GM21423 (cell line): ENCODE data around the gene SLC39A12.
"Not testable (repeated sequence)": the region's sequence is repeated elsewhere in the genome, so short reads cannot be mapped to it uniquely, and the experiment has no call there.

Experiments used
- ATAC-seq: cut with Tn5 transposase; IDR thresholded peaks from one replicate; pipeline ENCODE4 v1.9.1; 2021; ENCODE audit warnings: mild to moderate bottlenecking, moderate library complexity; ENCODE audit not compliant: unreplicated experiment

SLC39A12 gene

DNA sequence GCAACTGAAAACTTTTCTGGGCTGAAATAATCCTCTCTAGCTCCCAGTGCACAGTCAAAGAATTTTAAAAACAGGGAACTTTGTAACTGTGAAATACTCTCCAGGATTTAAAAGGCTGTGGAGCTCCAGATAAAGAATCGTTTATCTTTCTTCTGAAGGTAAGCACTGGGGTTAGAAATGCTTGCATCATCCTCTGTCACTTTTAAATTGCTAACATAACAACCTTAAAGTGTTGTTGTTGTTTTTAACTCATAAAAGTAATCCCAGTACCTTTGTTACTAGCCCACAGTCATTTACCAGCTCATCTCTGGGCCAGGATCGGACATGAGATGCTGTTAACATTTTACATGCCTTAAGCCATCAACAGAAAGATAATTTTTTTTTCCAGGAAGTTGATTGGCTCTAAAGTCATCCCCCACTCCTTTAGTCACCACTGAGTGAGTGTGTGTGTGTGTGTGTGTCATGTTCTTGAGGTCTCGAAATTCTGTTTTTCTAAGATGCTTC lies at the start of gene SLC39A12:
TSS of gene SLC39A12 (plus strand) at position 51 of the 504 bp plus-strand sequence. CDS start 1,359 bp downstream, outside the sequence.
- no peak for ATAC-seq

DNA sequence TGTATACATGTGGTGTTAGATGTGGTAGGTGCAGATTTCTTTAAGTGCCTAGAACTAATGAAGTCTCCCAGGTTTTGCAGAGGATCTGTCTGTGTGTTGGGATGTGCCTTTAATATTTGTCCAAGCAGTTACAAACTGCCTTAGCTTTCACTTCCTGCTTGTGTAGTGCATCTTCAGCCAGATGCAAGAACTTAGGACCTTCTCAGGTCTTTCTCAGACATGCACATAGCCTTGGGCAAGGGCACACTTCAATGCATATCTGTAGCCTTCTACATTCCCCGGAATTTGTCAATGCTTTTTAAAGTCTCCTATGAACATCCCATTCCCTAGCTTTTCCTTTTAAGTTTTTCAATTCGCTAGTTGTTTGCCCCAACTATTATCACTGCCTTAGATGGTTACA lies 47.2 kb upstream of the SLC39A12 start:
- ATAC-seq, result no peak

DNA sequence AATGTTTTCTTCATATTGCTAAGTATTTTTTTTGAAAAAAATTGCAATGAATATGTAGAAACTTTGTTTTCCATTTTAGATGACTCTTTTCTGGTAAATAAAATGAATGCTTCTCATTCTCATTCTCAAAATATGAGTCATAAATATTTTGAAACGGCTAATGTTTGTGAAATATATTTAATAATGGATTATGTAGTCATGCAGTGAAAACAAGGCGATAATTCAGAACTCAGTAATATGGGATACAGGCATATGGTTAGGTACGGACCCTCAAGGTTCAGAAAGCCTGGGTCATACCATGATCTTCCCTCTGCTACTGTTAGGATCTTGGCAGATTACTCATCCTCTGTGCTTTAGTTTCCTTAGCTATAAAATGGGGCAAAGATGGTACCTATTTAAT lies 46.2 kb upstream of the SLC39A12 start:
- ATAC-seq, result no peak

DNA sequence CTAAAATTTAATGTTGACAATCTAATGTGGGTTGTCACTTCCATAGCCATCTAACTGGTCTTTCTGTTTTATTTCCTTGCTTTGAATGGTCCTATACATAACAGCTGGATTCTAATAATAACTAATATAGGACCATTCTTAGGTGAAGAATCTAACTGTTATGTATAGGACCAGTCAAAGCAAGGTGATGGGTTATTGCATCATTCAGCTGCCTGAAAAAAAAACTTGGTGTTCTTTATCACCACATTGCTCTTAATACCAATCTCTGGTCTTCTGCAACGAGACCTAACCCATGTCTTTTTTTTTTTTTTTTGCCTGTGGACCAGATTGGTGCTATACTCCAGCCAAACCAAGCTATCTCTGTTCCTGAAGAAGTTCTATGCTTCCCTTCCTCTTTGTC lies 45.7 kb upstream of the SLC39A12 start:
- no peak for ATAC-seq

DNA sequence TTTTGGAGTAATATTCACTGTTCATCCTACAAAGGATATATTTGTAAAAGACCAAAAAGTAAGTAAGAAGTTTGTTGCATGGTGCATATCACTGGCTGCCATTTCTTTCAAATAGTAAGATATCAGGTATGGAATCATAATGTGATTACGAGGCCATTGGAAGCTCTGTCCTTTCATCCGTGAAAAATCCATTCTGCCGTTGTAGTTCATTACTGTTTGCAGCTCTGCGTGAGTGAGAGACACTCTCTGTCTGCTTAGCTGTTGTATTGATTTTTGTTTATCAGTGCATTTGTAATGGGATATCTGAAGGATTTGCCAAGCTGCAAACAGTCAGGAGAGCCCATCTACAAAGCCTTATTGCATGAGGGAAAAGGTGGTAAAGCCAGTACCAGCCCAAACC lies 44.1 kb upstream of the SLC39A12 start:
- ATAC-seq, result no peak

DNA sequence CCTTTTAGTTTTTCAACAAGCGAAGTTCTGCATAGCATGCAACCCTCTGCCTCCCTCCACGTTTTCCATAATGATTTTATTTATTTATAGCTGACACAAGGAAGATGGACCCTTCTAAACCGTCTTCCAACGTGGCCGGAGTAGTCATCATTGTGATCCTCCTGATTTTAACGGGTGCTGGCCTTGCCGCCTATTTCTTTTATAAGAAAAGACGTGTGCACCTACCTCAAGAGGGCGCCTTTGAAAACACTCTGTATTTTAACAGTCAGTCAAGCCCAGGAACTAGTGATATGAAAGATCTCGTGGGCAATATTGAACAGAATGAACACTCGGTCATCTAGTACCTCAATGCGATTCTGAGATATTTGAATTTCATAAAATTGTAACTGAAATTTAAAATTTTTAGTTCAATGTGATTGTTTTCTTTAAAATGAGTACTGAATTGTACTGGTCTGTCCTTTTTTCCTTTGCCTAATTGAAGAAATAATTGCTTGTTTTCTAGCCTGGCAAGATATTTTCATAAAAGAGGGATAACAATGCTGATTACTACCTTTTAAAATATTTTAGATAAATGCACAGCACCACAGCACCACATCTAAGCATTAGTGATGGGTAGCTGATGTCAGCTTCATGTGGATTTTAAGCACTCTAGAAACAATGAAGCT lies 41.5 kb upstream of the SLC39A12 start:
- no peak for ATAC-seq

DNA sequence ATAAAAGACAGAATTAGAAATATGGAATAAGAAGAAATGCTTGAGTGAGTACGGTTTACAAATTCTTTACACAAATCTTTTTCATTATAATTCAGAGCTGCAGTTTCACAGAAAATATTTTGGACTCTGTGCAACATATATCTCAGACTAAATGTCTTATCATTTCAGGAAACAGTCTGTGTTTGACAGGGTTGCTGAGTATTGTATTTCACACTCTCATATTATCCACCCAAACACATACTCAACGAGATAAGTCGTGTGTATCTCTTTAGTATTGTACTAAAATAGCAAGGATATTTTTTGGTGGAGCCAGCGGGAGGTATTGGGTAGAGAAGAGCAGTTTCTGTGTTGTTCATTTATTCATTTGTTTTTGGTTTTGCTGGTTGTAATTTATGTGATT lies 39.0 kb upstream of the SLC39A12 start:
- ATAC-seq, result no peak

DNA sequence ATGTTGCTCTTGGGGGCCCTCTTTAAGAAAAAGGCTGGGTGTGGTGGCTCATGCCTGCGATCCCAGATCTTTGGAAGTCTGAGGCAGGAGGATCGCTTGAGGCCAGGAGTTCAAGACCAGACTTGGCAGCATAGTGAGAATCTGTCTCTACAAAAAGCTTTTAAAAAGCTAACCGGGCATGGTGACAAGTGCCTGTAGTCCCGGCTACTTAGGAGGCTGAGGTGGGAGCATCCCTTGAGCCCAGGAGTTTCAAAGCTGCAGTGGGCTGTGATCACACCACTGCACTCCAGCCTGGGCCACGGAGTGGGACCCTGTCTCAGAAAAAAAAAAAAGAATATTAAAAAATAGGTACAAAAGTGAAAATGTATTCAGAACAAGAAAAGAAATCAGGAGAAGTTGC lies 38.1 kb upstream of the SLC39A12 start:
- no peak for ATAC-seq

DNA sequence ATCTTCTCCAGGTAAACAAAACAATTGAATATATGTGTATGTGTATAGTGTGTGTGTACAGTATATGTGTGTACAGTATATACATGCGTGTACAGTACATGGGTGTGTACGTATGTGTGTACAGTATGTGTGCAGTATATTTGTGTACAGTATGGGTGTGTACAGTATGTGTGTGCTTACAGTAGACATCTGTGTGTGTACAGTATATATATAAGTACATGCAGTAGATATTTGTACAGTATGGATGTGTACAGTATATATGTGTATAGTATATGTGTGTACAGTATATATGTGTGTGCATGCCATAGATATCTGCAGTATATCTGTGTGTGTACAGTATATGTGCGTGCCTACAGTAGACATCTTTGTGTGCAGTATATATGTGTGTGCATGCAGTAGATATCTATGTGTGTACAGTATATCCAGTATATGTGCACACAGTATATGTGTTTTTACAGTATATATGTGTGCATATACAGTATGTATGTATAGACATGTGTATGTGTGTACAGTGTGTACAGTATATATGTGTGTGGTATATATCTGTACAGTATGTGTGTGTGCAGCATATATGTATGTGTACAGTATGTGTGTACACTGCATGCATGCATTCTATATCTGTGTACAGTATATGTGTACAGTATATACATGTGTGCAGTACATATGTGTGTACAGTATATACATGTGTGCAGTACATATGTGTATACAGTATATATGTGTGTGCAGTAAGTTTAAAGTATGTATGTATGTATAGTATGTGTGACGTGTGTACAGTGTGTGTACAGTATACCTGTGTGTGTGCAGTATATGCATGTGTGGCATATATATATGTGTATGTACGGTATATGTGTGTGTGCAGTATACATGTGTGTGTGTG lies 37.3 kb upstream of the SLC39A12 start:
- no peak for ATAC-seq

DNA sequence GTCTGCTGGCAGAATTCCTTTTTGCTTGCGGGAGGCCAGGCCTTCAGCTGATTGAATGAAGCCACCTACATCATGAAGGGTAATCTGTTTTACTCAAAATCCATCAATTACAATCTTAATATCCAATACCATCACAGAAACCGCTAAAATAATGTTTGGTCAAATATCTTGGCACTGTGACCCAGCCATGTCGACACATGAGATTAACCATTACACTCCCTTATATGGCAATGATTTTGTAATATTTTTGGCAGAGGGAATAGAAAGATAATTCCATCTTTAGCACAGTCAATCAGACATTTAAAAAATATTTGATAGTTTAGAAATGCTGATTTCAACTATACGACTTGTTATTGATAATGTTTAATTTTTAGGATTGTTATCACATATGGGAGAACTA lies 36.5 kb upstream of the SLC39A12 start:
- ATAC-seq, result no peak

DNA sequence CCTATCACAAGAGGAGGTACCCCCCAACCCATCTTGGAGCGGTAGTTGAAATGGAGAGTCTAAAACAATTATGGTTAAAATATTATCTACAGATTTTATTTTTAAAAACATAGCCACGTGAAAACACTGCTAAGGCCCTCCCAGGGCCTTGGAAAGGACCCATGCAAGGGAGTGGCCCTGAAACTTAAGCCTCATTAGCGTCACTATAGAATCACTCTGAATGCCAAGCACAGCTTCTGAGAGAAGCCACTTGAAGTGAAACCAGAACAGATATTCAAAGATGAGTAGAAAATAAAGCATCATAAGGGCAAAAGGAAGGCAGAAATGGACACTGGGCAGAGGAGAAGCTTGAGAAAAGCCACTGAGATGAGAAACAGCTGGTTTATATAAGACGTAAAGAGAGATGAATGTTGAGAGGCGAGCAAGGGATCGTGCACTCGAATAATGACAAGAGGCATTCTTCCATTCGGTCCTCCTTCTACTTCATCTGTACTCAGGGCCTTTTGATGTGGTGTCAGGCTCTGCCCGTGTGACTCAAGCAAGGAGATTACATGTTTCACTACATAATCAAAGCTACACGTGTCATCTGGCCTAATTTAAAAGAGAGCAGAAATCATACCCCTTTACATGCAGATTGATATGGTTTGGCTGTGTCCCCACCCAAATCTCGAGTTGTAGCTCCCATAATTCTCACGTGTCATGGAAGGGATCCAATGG lies 33.4 kb upstream of the SLC39A12 start:
- no peak for ATAC-seq

DNA sequence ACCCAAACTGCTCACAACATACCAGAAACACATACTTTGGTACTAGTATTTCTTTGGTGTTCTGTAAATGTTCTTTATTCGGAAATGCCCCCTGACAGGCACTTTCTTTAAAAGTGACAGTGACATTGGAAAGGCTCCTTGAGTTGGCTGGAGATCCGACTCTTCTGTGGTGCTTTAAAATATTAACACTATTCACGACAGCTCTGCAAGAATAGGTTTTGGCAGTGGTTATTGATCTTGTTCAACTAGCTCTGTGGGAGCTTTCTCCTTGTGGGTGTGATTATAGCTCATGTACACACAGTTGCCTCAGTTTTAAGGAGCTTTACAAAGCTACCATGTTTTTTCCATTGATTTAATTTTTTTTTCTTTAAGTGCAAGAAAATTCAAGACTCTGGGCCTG lies 30.3 kb upstream of the SLC39A12 start:
- no peak for ATAC-seq

DNA sequence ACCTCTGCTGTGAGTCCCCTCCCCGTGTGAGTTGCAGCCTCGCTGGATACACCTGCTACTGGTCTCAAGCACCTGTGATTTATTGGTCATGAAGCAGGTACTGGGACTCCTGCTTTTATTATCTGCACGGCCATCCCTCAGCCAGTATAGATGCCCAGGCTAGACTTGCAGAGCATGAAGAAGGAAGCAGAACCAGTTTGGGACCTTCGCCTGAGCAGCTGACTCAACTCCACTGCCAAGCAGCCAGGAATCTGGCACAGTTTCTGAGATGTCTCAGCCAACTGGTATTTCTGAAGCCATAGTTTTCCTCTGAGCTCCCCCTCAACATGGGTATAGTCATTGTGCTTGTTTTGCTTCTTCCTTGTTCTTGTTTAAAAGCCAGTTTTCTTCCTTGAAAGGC lies 28.0 kb upstream of the SLC39A12 start:
- no peak for ATAC-seq

DNA sequence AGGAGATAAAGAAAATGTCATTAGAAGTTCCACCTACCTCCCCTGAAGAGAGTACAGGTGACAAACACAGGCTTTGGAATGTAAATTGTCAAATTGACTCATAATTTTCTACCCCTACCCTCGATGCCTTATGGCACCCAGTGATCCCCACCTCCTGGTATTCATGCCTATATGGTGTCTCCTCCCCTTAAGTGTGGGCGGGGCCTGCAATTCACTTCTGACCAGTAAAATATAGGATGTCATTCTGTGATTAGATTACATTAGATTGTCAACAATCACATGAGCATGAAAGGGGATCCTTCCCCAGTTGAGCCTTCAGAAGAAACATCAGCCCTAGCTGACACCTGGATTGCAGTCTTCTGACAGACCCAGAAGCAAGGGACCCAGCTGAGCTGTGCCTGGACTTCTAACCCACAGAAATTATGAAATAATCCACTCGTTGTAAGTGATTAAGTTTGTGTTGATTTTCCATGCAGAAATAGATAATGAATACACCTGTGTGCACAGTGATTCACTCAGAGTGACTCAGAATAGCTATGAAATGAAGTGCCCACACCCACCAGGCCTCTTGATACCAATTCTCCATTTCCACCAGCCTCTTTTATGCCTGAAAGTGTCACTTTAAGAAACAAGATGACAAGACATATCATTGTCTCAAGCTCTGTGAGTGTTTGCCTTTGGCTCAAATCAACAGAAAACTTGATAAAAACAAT lies 8.5 kb upstream of the SLC39A12 start:
- ATAC-seq, result no peak

DNA sequence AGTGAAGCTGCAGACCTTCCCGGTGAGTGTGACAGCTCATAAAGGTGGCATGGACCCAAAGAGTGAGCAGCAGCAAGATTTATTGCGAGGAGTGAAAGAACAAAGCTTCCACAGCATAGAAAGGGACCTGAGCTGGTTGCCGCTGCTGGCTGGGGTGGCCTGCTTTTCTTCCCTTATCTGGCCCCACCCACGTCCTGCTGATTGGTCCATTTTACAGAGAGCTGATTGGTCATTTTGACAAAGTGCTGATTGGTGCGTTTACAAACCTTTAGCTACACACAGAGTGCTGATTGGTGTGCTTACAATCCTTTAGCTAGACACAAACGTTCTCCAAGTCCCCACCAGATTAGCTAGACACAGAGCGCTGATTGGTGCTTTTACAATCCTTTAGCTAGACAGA lies 1.4 kb upstream of the SLC39A12 start:
- ATAC-seq, result not testable (repeated sequence)

DNA sequence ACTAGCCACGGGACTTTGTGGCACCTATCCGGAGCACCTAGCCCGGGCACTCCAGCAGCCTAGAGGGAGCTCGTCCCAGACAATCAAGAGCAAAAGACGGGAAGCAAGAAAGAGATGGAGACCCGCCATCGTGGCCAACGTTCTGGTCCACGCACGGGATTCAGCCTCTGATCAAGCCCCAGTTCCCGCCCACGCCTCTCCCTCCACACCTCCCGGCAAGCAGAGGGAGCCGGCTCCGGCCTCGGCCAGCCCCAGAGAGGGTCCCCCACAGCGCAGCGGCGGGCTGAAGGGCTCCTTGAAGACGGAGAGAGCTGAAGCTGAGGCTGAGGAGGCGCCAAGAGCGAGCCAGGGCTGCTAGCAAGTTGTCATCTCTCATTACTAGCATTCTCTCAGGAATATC lies 992 bp upstream of the SLC39A12 start:
- no peak for ATAC-seq

DNA sequence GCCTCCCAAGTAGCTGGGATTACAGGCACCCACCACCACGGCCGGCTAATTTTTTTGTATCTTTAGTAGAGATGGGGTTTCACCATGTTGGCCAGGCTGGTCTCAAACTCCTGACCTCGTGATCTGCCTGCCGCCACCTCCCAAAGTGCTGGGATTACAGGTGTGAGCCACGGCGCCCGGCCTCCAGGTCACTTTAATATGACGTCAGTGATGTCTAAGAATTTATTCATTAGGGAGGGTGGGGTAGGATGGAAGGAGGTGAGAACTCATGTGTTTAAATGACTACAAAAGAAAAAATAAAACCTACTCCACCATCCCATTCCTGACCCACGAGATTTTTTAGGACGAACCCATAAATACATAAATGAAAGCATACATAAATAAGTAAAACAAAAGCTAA lies 2.7 kb downstream of the SLC39A12 start:
- not testable (repeated sequence) for ATAC-seq

DNA sequence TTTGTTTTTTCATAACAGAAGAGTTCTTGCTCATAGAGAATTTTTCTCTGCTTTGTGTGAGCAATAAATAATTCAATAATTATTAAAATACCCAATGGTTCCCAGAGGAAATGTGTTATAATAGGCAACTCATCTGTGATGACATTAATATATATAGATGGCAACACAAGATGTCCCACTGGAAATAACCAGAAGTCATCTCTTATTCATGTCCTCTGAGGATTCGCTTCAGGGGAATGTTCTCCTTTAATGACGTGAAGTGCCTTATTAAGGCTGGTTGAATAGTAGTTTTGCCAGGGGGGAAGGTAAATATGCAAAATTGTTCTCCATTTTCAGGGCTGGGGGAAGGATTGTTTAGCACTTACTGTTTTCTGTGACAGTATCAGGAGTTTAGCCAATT lies 3.1 kb downstream of the SLC39A12 start:
- no peak for ATAC-seq

DNA sequence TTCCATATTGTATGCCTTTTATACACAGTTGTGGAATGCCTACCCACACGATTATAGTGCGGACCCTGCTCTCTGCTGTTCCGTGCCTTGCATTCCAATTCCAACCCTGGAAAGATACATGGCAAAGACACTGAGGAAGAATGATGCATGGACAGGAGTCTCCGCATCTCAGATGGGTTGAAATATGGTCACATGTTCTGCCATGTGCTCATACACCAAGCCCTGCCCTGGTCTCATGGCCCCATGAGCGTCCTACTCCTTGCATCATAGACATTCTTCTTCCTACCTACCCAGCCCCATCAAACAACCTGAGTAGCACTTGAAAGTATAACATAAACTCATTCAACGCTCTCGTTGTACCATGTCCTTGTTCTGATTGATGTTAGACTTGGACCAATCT lies 6.3 kb downstream of the SLC39A12 start:
- ATAC-seq, result no peak

DNA sequence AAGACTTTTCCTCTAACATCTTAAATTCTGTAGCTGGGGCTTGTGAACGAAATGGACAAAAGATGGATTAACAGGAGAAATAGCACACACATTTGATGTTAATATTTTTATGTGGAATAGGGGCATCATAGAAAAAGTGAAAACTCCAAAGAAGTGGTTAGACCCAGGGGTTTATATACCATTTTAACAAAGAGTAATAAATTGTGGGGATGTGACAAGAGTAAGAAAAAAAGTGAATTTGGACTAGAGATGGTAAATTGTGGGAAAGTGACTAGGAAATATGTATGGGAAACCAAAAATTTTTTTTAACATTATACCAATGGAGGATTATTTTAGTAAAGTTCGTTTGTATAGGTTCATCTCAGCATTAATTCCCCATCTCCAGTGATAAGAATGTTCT lies 8.2 kb downstream of the SLC39A12 start:
- ATAC-seq, result no peak
